Measurements from ENCODE around the gene GALNTL6. TPM values are rescaled to one million over a fixed set of nuclear protein-coding genes. Genes with fewer than 3 reads are reported as not detected.
"Not testable (repeated sequence)": the region's sequence is repeated elsewhere in the genome, so short reads cannot be mapped to it uniquely, and the experiment has no call there.

Gene GALNTL6
- total RNA-seq, 4 donors from 2014 or later = 0.26 to 4.0 (median 1.5) TPM; not detected in 1

DNA sequence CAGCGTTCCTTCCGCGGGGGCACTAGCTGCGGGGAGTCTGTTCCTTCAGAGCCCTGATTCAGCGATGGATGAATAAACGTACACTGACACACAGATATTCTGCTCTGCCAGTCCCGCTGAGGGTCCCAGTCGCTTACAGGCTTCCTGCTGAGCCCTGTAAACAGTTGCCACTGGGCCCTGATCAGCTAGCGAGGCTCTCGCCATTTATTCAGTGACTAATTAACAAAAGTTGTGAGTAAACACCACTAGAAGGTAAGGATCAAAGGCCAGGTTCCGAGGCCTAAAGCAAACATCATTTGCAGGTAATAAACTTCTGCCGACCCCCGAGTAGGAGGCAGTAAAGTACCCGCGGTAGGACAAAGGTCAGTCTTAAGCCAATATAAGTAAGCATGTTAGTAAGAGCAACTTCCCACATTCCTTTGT lies 912.8 kb downstream of the GALNTL6 start:
- TF ChIP-seq, protein P1, sequence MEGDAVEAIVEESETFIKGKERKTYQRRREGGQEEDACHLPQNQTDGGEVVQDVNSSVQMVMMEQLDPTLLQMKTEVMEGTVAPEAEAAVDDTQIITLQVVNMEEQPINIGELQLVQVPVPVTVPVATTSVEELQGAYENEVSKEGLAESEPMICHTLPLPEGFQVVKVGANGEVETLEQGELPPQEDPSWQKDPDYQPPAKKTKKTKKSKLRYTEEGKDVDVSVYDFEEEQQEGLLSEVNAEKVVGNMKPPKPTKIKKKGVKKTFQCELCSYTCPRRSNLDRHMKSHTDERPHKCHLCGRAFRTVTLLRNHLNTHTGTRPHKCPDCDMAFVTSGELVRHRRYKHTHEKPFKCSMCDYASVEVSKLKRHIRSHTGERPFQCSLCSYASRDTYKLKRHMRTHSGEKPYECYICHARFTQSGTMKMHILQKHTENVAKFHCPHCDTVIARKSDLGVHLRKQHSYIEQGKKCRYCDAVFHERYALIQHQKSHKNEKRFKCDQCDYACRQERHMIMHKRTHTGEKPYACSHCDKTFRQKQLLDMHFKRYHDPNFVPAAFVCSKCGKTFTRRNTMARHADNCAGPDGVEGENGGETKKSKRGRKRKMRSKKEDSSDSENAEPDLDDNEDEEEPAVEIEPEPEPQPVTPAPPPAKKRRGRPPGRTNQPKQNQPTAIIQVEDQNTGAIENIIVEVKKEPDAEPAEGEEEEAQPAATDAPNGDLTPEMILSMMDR (IDR thresholded peaks at IDR 0.05) = no peak
- TF ChIP-seq POLR2A (IDR thresholded peaks at IDR 0.05) = no peak
- no peak for TF ChIP-seq POLR2AphosphoS5 (IDR thresholded peaks at IDR 0.05)
- TF ChIP-seq EP300 (IDR thresholded peaks at IDR 0.05) = no peak
- H3K27me3 ChIP-seq = no peaks in the 10 kb centered on the region
- H3K9me3 ChIP-seq = no peaks in the 10 kb centered on the region
- H3K27ac ChIP-seq = no peak overlapping the region
- no peak for DNase-seq (ENCODE audit: low spot score in 2 of 2)
- 47% methylated on average over 15 of the region's 15 CpGs for WGBS
- no peaks in the 10 kb centered on the region for H3K4me1 ChIP-seq
- H3K4me3 ChIP-seq = no peak overlapping the region
- H3K36me3 ChIP-seq = no peaks in the 10 kb centered on the region

DNA sequence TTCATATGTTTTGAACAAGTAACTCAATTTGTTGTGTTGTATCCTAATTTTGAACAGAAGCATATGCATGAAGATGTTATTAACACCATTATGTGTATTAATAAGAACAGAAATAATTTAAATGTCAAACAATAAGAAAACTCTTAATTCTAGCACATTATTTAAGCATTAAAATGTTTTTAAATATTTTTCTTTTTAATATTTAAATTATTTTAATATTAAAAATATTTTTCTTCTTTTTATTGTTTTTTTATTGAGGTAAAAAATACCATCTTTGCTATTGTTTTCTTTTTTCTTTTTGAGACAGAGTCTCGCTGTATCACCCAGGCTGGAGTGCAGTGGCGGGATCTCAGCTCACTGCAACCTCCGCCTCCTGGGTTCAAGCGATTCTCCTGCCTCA lies 914.4 kb downstream of the GALNTL6 start:
- Histone ChIP-seq H3K27ac (no peak overlapping the region), H3K36me3 (no peaks in the 10 kb centered on the region), H3K27me3 (no peaks in the 10 kb centered on the region), H3K9me3 (no peaks in the 10 kb centered on the region), H3K4me1 (no peaks in the 10 kb centered on the region), H3K4me3 (no peak overlapping the region)
- whole genome bisulfite sequencing = 97% methylated on average over 4 of the region's 4 CpGs
- no peak for TF ChIP-seq POLR2A (IDR thresholded peaks at IDR 0.05)
- TF ChIP-seq POLR2AphosphoS5 (IDR thresholded peaks at IDR 0.05) = no peak
- TF ChIP-seq, protein P1 (IDR thresholded peaks at IDR 0.05) = no peak
- TF ChIP-seq EP300 (IDR thresholded peaks at IDR 0.05) = no peak
- no peak for DNase-seq (ENCODE audit: low spot score in 2 of 2)

DNA sequence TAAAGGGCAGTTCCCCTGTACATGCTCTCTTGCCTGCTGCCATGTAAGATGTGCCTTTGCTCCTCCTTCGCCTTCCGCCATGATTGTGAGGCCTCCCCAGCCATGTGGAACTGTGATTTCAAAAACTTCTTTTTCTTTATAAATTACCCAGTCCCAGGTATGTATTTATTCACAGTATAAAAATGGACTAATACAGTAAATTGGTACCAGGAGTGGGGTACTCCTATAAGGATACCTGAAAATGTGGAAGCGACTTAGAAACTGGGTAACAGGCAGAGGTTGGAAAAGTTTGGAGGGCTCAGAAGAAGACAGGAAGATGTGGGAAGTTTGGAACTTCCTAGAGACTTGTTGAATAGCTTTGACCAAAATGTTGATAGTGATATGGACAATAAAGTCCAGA lies 920.4 kb downstream of the GALNTL6 start:
- H3K27ac ChIP-seq; H3K4me3 ChIP-seq; DNase-seq (ENCODE audit: low spot score in 2 of 2); H3K36me3 ChIP-seq; H3K27me3 ChIP-seq; H3K9me3 ChIP-seq; H3K4me1 ChIP-seq: not testable (repeated sequence)
- 95% methylated on average over 3 of the region's 3 CpGs for WGBS

DNA sequence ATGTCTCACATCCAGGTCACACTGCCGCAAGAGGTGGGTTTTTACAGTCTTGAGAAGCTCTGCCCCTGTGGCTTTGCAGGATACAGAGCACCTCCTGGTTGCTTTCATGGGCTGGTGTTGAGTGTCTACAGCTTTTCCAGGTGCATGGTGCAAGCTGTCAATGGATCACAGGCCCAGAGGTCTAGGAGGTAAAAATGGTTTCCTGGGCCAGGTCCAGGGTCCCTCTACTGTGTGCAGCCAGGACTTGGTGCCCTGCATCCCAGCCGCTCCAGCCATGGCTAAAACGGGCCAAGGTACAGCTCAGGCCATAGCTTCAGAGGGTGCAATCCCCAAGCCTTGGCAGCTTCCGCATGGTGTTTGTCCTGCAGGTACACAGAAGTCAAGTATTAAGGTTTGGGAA lies 921.4 kb downstream of the GALNTL6 start:
- H3K9me3 ChIP-seq = peaks cover 6% of the 10 kb centered on the region
- H3K27ac ChIP-seq = no peak overlapping the region
- no peak overlapping the region for H3K4me3 ChIP-seq
- DNase-seq (ENCODE audit: low spot score in 2 of 2) = no peak
- H3K4me1 ChIP-seq = no peaks in the 10 kb centered on the region
- H3K27me3 ChIP-seq = no peaks in the 10 kb centered on the region
- TF ChIP-seq EP300 (IDR thresholded peaks at IDR 0.05) = no peak
- WGBS = 85% methylated on average over 4 of the region's 4 CpGs
- no peaks in the 10 kb centered on the region for H3K36me3 ChIP-seq

DNA sequence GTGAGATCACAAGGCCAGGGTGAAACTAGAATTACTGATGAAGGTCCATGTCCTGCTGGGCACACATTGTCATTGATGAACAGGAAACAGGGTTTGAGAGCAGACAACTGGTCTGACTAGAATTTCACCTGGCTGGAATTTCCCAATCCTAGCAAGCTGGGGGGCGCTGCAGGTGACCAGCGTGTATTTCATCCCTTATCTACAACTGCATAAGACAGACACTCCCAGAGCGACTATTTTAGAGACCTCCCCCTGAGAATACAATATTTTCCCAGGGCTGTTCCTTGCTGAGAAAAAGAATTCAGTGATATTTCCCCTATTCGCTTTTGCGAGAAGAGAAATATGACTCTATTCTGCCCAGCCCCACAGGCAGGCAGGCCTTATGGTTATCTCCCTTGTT lies 922.8 kb downstream of the GALNTL6 start:
- Histone ChIP-seq H3K9me3 (peaks cover 6% of the 10 kb centered on the region), H3K27me3 (no peaks in the 10 kb centered on the region), H3K4me3 (no peak overlapping the region), H3K4me1 (no peaks in the 10 kb centered on the region), H3K27ac (no peak overlapping the region), H3K36me3 (no peaks in the 10 kb centered on the region)
- TF ChIP-seq POLR2AphosphoS5 (IDR thresholded peaks at IDR 0.05) = no peak
- no peak for TF ChIP-seq EP300 (IDR thresholded peaks at IDR 0.05)
- TF ChIP-seq, protein P1 (IDR thresholded peaks at IDR 0.05) = no peak
- no peak for TF ChIP-seq POLR2A (IDR thresholded peaks at IDR 0.05)
- WGBS = 93% methylated on average over 5 of the region's 5 CpGs
- no peak for DNase-seq (ENCODE audit: low spot score in 2 of 2)

DNA sequence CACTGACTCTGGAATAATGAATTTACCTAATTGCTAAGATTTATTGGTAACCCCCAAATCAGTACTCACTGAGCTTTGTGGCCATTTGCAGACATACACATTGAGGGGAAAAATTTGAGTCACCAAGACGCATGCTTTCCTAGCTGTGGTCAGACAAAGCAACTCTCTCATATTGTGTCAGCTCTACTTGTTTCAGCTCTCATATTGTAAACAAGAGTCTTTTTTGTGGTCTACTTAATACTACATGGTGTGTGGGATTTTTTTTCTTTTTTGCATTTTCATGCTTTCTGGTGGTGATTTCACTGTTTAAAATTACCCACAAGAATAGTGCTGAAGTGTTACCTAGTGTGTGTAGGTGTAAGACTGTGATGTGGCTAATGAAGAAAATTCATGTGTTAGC lies 927.2 kb downstream of the GALNTL6 start:
- H3K36me3 ChIP-seq = no peaks in the 10 kb centered on the region
- 81% methylated on average over 1 of the region's 1 CpG for WGBS
- DNase-seq (ENCODE audit: low spot score in 2 of 2) = no peak
- TF ChIP-seq POLR2AphosphoS5 (IDR thresholded peaks at IDR 0.05) (no peak), EP300 (IDR thresholded peaks at IDR 0.05) (no peak), POLR2A (IDR thresholded peaks at IDR 0.05) (no peak)
- TF ChIP-seq, protein P1 (IDR thresholded peaks at IDR 0.05) = no peak
- no peaks in the 10 kb centered on the region for H3K4me1 ChIP-seq
- H3K27me3 ChIP-seq = no peaks in the 10 kb centered on the region
- no peak overlapping the region for H3K4me3 ChIP-seq
- H3K27ac ChIP-seq = no peak overlapping the region
- peaks cover 3% of the 10 kb centered on the region for H3K9me3 ChIP-seq

Measured in suprapubic skin (tissue), 4 donors.